H1 (cell line): ENCODE measurements around the gene CTAGE1. TPM values are rescaled to one million over a fixed set of nuclear protein-coding genes. Genes with fewer than 3 reads are reported as not detected.

Source experiments
- CTCF ChIA-PET: fragments of 300-600 bp; sonication (Branson Sonifier 250); formaldehyde crosslinking; loops from one replicate; lab custom pipeline; 2021; ENCODE audit not compliant: partially characterized antibody; lab: Charles Lee
- POLR2A ChIA-PET: fragments of 300-600 bp; sonication (Branson Sonifier 250); formaldehyde crosslinking; loops from one replicate; lab custom pipeline; 2021; ENCODE audit warnings: inconsistent platforms; ENCODE audit not compliant: partially characterized antibody; lab: Charles Lee
- DNase-seq, 2 experiments: peaks; one replicate each; pipeline versions ENCODE4 v3.0.0 to v3.0.0-alpha.2; 2010 to 2022; ENCODE audit warnings: low spot score in 2 of 2, low read depth in 1 of 2, mixed read lengths in 1 of 2
- FAIRE-seq: peaks from 2 replicates; lab custom pipeline; 2011; peaks lifted over from hg19 to GRCh38; lab: Jason Lieb, UNC
- H2AFZ ChIP-seq: 2 replicates; pipeline ENCODE4 v1.8.1; 2012; ENCODE audit warnings: low read length, inconsistent platforms
- H2AK5ac ChIP-seq: 2 replicates; pipeline ENCODE4 v1.6.1; 2013; ENCODE audit warnings: low read depth, low read length
- H2BK120ac ChIP-seq: replicated peaks from 2 replicates; pipeline ENCODE3; 2013; ENCODE audit warnings: low read depth, low read length, inconsistent platforms
- H2BK12ac ChIP-seq: 2 replicates; pipeline ENCODE4 v1.6.1; 2013; ENCODE audit warnings: low read depth, low read length
- H2BK15ac ChIP-seq: 2 replicates; pipeline ENCODE4 v1.6.1; 2013; ENCODE audit warnings: low read length
- H2BK20ac ChIP-seq: 2 replicates; pipeline ENCODE4 v1.6.1; 2013; ENCODE audit warnings: low read length
- H2BK5ac ChIP-seq: 2 replicates; pipeline ENCODE4 v1.6.1; 2013; ENCODE audit warnings: low read depth, low read length
- H3K14ac ChIP-seq: 2 replicates; pipeline ENCODE4 v1.6.1; 2013; ENCODE audit warnings: inconsistent platforms; ENCODE audit not compliant: insufficient read length
- H3K18ac ChIP-seq: 2 replicates; pipeline ENCODE4 v1.6.1; 2013; ENCODE audit warnings: low read length; ENCODE audit errors: extremely low read depth
- H3K23ac ChIP-seq: 2 replicates; pipeline ENCODE4 v1.6.1; 2013; ENCODE audit warnings: inconsistent platforms; ENCODE audit not compliant: insufficient read length
- H3K23me2 ChIP-seq: 2 replicates; pipeline ENCODE4 v1.6.1; 2013; ENCODE audit warnings: low read depth, low read length
- H3K27ac ChIP-seq: 2 replicates; pipeline ENCODE4 v1.6.1; 2011; ENCODE audit warnings: low read depth, low read length, inconsistent platforms
- H3K27me3 ChIP-seq, 4 experiments: replicated peaks in 1 of 4; 1 replicate in 1 of 4; 2 replicates in 3 of 4; pipeline versions ENCODE4 v1.6.1 to v1.8.1; 2011 to 2013; ENCODE audit warnings: low read length in 3 of 4, mild to moderate bottlenecking in 3 of 4, inconsistent platforms in 2 of 4, mixed read lengths in 2 of 4, moderate library complexity in 1 of 4; ENCODE audit not compliant: control insufficient read depth in 3 of 4, insufficient read depth in 3 of 4; ENCODE audit errors: extremely low read depth in 1 of 4
- H3K36me3 ChIP-seq, 4 experiments: 2 replicates each; pipeline versions ENCODE4 v1.6.1 to v1.8.1; 2011 to 2013; ENCODE audit warnings: mild to moderate bottlenecking in 4 of 4, low read length in 3 of 4, moderate library complexity in 2 of 4, control low read depth in 1 of 4, inconsistent platforms in 1 of 4; ENCODE audit not compliant: insufficient read depth in 4 of 4, control insufficient read depth in 2 of 4
- H3K4ac ChIP-seq: replicated peaks from 2 replicates; pipeline ENCODE3; 2013; ENCODE audit warnings: low read length, low read depth, mixed read lengths, inconsistent platforms; ENCODE audit not compliant: insufficient read length
- H3K4me1 ChIP-seq, 4 experiments: replicated peaks in 1 of 4; 1 replicate in 1 of 4; 2 replicates in 3 of 4; pipeline versions ENCODE4 v1.6.1 to v1.8.1; 2011 to 2013; ENCODE audit warnings: low read length in 3 of 4, inconsistent platforms in 2 of 4, mixed read lengths in 1 of 4; ENCODE audit not compliant: insufficient read depth in 4 of 4, control insufficient read depth in 3 of 4
- H3K4me2 ChIP-seq, 2 experiments: 2 replicates each; pipeline versions ENCODE4 v1.6.1 to v1.8.1; 2011 to 2013; ENCODE audit warnings: low read depth in 2 of 2, low read length in 2 of 2, control low read depth in 1 of 2, inconsistent platforms in 1 of 2, mild to moderate bottlenecking in 1 of 2; ENCODE audit not compliant: insufficient read depth in 1 of 2
- H3K4me3 ChIP-seq, 4 experiments: fragments of 200-600, 300-600 bp in 1 of 4; sonication (generic), shearing (Covaris generic), sonication (Bioruptor Twin) in 1 of 4; 2 replicates each; pipeline versions ENCODE4 v1.5.1 to v1.8.1; 2011 to 2016; ENCODE audit warnings: low read length in 4 of 4, low read depth in 3 of 4, control low read depth in 2 of 4, inconsistent platforms in 2 of 4, mild to moderate bottlenecking in 2 of 4, mixed read lengths in 1 of 4, moderate library complexity in 1 of 4; ENCODE audit not compliant: insufficient read depth in 2 of 4; ENCODE audit errors: extremely low read depth in 1 of 4
- H3K56ac ChIP-seq: replicated peaks from 2 replicates; pipeline ENCODE3; 2013; ENCODE audit warnings: low read depth, mild to moderate bottlenecking, mixed read lengths, low read length, inconsistent platforms; ENCODE audit not compliant: insufficient read length
- H3K79me1 ChIP-seq: 2 replicates; pipeline ENCODE4 v1.6.1; 2013; ENCODE audit warnings: low read depth, low read length, control low read depth
- H3K79me2 ChIP-seq, 2 experiments: 2 replicates each; pipeline versions ENCODE4 v1.6.1 to v1.8.1; 2012 to 2013; ENCODE audit warnings: low read length in 2 of 2, mild to moderate bottlenecking in 2 of 2, inconsistent platforms in 1 of 2; ENCODE audit not compliant: insufficient read depth in 2 of 2, control insufficient read depth in 1 of 2
- H3K9ac ChIP-seq, 4 experiments: replicated peaks in 1 of 4; 1 replicate in 1 of 4; 2 replicates in 3 of 4; pipeline versions ENCODE4 v1.6.1 to v1.8.1; 2011 to 2013; ENCODE audit warnings: low read depth in 3 of 4, low read length in 3 of 4, control low read depth in 2 of 4, mild to moderate bottlenecking in 2 of 4, moderate library complexity in 2 of 4, inconsistent platforms in 1 of 4; ENCODE audit errors: extremely low read depth in 1 of 4
- H3K9me3 ChIP-seq, 2 experiments: 2 replicates each; pipeline versions ENCODE4 v1.6.1 to v1.8.1; 2012 to 2013; ENCODE audit warnings: mild to moderate bottlenecking in 2 of 2, moderate library complexity in 2 of 2, control low read depth in 1 of 2, inconsistent platforms in 1 of 2, low read depth in 1 of 2, low read length in 1 of 2, mixed read lengths in 1 of 2; ENCODE audit not compliant: insufficient read depth in 2 of 2
- H4K20me1 ChIP-seq, 2 experiments: replicated peaks in 1 of 2; 2 replicates each; pipeline versions ENCODE3 to v1.8.1; 2011 to 2013; ENCODE audit warnings: inconsistent platforms in 2 of 2, low read length in 2 of 2, mild to moderate bottlenecking in 1 of 2; ENCODE audit not compliant: insufficient read depth in 2 of 2, control insufficient read depth in 1 of 2
- H4K5ac ChIP-seq: 2 replicates; pipeline ENCODE4 v1.6.1; 2013; ENCODE audit warnings: low read length, low read depth, mixed read lengths, inconsistent platforms; ENCODE audit not compliant: insufficient read length
- H4K8ac ChIP-seq: 2 replicates; pipeline ENCODE4 v1.8.0; 2013; ENCODE audit warnings: mild to moderate bottlenecking, moderate library complexity, low read length, inconsistent platforms; ENCODE audit not compliant: insufficient read depth; ENCODE audit errors: extremely low read depth
- H4K91ac ChIP-seq: replicated peaks from 2 replicates; pipeline ENCODE3; 2013; ENCODE audit warnings: low read length, mixed read lengths, inconsistent platforms; ENCODE audit not compliant: insufficient read length
- CHD2 ChIP-seq: IDR thresholded peaks from 2 replicates; pipeline ENCODE4 v1.6.1; 2012; ENCODE audit warnings: low read length, improper control_type of control experiment
- GABPA ChIP-seq: IDR thresholded peaks from 2 replicates; pipeline ENCODE4 v1.6.1; 2011; ENCODE audit warnings: mild to moderate bottlenecking, low read length, moderate library complexity, borderline replicate concordance; ENCODE audit not compliant: insufficient read depth
- WGBS, 2 experiments: shearing (Covaris generic) in 1 of 2; methylation state at CpG; one replicate each; pipeline versions ENCODE4 v1.1.6 to v1.1.7; 2013 to 2015; ENCODE audit warnings: low lambda C conversion rate in 2 of 2, mixed read lengths in 2 of 2, inconsistent platforms in 1 of 2, low coverage in 1 of 2, missing lambda C conversion rate in 1 of 2; ENCODE audit not compliant: insufficient replicate concordance in 2 of 2, insufficient coverage in 1 of 2, insufficient read length in 1 of 2; ENCODE audit errors: extremely low coverage in 1 of 2, missing lambda C conversion rate in 1 of 2; 5-methylcytosine and 5-hydroxymethylcytosine counted together
- polyA plus RNA-seq, 7 experiments: library from polyadenylated mRNA; depleted of rRNA in 3 of 7; stranded (reverse) in 5 of 7; unstranded in 2 of 7; fragments of >200 nt in 5 of 7; fragments of 200-250 nt in 2 of 7; gene quantifications; 1 replicate in 5 of 7; 2 replicates in 1 of 7; 4 replicates in 1 of 7; pipeline versions ENCODE4 v1.2.1 to v1.2.3, GENCODE V29; 2011 to 2013; ENCODE audit warnings: missing spikeins in 2 of 7, mixed read lengths in 2 of 7
- total RNA-seq: library from RNA; stranded (reverse); fragmentation: NEBNext Ultra II Directional; extraction: Animal tissue kit (Norgen Biotek cat#: 25700); gene quantifications from 2 replicates; pipeline ENCODE4 v1.2.1, GENCODE V29; 2021

Gene CTAGE1
- total and polyA plus RNA-seq, 2 of the 8 experiments (the other 6 are each of a cell fraction or from before 2014, with no cell fraction given): not detected

DNA sequence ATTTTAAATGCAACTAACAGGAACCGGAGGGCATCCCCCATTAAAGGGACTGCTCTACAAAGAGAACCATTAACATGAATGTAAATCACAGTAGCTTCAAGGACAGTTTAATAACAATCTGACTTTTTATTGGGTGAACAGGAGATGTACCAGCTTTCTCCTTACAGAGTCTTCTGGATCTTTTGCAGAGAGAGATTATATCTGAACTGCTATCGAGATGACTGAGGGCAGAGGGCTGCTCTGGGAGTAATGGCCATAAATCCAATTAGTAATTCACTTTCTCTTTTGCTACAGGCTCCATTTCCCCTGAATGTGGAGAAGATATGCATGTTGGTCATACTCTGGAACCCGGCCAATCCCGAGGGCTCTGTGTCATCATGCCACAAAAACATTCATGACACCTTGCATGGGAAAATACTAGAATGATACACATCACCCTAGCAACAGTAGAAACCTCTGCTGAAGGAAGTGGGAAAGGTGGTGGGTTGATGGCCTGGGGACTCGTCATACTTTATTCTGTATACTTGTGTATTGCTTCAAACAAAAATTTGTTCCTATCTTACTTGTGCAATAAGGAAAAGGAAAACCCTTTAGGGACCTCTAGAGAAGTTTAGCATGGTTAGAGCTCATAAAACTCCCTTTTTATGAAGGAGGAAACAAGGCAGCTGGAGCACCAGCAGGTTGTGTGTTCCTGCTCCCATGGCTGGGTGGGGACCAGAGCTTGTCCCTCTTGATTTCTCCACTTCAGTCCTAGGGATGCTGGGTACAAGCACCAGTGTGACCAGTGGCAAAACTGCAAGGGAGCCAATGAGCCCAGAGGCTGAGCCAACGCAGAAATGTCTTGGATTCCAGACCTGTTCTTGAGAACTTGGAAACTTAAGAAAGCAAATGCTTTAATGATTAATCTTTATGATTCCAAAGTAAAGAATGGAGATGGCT lies 26.0 kb downstream of the CTAGE1 start:
- H3K4me3 ChIP-seq: no peak overlapping the region
- H3K27ac ChIP-seq: no peak overlapping the region
- H4K5ac ChIP-seq: no peak overlapping the region
- no peak overlapping the region for H3K4ac ChIP-seq
- H2BK5ac ChIP-seq: no peak overlapping the region
- H2BK15ac ChIP-seq: no peak overlapping the region
- no peaks in the 10 kb centered on the region for H3K79me2 ChIP-seq
- no peaks in the 10 kb centered on the region for H3K9me3 ChIP-seq
- TF ChIP-seq CHD2 (no peak), GABPA (no peak)
- no peak overlapping the region for H3K9ac ChIP-seq
- H4K20me1 ChIP-seq: no peaks in the 10 kb centered on the region
- H3K79me1 ChIP-seq: no peaks in the 10 kb centered on the region
- H4K8ac ChIP-seq: no peak overlapping the region
- H3K4me1 ChIP-seq: no peaks in the 10 kb centered on the region
- CTCF ChIA-PET: interaction anchor here (2.0 kb wide), 1 partner anchor 13 kb away, joined by 7 read pairs; no protein-coding TSS in a partner anchor
- H2AFZ ChIP-seq: no peak overlapping the region
- H3K14ac ChIP-seq: no peak overlapping the region
- WGBS, 2 experiments: 89% methylated on average over 6 of the region's 6 CpGs; no CpG with 5 or more reads in 1 of the 2 experiments
- no peak overlapping the region for H2BK120ac ChIP-seq
- H3K56ac ChIP-seq: no peak overlapping the region
- DNase-seq: no peak
- H3K36me3 ChIP-seq: no peaks in the 10 kb centered on the region
- FAIRE-seq: no peak
- POLR2A ChIA-PET: no interaction called here
- H3K4me2 ChIP-seq: no peak overlapping the region
- H2BK12ac ChIP-seq: no peak overlapping the region
- no peaks in the 10 kb centered on the region for H3K23me2 ChIP-seq
- no peak overlapping the region for H3K18ac ChIP-seq
- H4K91ac ChIP-seq: no peak overlapping the region
- H2BK20ac ChIP-seq: no peak overlapping the region
- H3K23ac ChIP-seq: no peak overlapping the region
- no peak overlapping the region for H2AK5ac ChIP-seq
- no peaks in the 10 kb centered on the region for H3K27me3 ChIP-seq
